Muscle layer of duodenum (tissue), 2 donors: ENCODE results near the gene ABL1.

Experiments
- H3K27ac ChIP-seq: one replicate; pipeline ENCODE4 v1.7.0; 2013; ENCODE audit warnings: mild to moderate bottlenecking, low read length
- H3K27me3 ChIP-seq: one replicate; pipeline ENCODE4 v1.7.0; 2013; ENCODE audit warnings: low read depth, mild to moderate bottlenecking, control low read depth, low read length
- H3K36me3 ChIP-seq, 2 donors: one replicate each; pipeline ENCODE4 v1.7.0; 2013; ENCODE audit warnings: low read length in 2 of 2, control low read depth in 1 of 2, mild to moderate bottlenecking in 1 of 2; ENCODE audit not compliant: insufficient read depth in 2 of 2, control insufficient read depth in 1 of 2
- H3K4me1 ChIP-seq, 2 donors: one replicate each; pipeline ENCODE4 v1.7.0; 2013; ENCODE audit warnings: low read length in 2 of 2, mild to moderate bottlenecking in 2 of 2, control low read depth in 1 of 2, moderate library complexity in 1 of 2; ENCODE audit not compliant: insufficient read depth in 2 of 2, control insufficient read depth in 1 of 2
- H3K4me3 ChIP-seq, 2 donors: one replicate each; pipeline ENCODE4 v1.7.0; 2013; ENCODE audit warnings: low read length in 2 of 2, low read depth in 1 of 2, mild to moderate bottlenecking in 1 of 2
- H3K9me3 ChIP-seq, 2 donors: one replicate each; pipeline ENCODE4 v1.7.0; 2013; ENCODE audit warnings: low read length in 2 of 2, control low read depth in 1 of 2, mild to moderate bottlenecking in 1 of 2; ENCODE audit not compliant: control insufficient read depth in 1 of 2
- donor health status: healthy.

The ABL1 gene

DNA sequence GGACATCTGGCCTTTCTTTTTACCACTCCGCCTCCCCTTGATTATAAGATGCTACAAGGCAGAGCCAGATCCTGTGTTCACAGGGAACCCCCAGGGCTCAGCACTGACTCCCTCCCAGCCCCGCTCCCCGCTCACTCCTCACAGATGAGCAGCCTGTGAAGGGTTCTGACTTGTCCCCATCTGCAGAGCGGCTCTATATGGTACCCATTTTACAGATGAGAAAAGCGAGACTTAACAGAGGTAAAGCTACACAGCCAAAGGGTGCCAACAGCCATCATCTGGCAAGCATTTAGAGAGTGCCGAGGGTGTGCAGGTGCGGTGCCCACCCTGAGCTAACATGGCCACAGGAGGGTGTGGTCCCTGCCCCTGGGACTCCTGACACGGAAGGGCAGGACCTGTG, 85.2 kb downstream of the ABL1 start:
- Histone ChIP-seq H3K27ac (no peak overlapping the region), H3K27me3 (no peaks in the 10 kb centered on the region)

DNA sequence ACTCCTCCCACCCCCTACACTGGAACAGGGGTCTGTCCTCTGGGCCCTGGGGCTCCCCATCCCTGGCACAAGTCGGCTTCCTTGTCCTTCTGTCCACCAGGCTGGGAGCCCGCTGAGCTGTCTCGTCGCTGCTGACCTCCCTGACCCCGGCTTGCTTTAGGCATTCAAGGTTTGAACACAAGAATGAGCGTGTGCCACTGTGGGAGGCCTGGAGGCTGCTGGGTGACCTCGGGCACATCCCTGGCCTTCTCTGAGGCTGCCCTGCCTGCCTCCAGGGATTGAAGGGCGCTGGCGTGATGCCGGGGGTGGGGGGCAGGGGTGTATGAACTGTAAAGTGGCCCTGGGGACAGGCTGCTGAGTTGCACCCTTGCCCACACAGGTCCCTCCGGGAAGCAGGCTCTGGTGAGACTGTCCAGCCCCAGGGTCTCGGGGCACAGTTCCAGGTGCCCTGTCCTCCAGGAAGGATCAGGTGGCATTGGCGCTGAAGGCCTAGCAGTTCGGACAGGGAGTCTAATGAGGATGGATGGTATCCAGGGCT, 85.8 kb downstream of the ABL1 start:
- Histone ChIP-seq H3K4me3 (no peak overlapping the region), H3K27me3 (no peaks in the 10 kb centered on the region), H3K4me1 (no peaks in the 10 kb centered on the region), H3K9me3 (no peaks in the 10 kb centered on the region), H3K36me3 (no peaks in the 10 kb centered on the region), H3K27ac (no peak overlapping the region)

More for the DNA sequence above, 85.2 kb downstream of the ABL1 start:
- Histone ChIP-seq H3K36me3 (no peaks in the 10 kb centered on the region), H3K9me3 (no peaks in the 10 kb centered on the region), H3K4me1 (no peaks in the 10 kb centered on the region), H3K4me3 (no peak overlapping the region)

DNA sequence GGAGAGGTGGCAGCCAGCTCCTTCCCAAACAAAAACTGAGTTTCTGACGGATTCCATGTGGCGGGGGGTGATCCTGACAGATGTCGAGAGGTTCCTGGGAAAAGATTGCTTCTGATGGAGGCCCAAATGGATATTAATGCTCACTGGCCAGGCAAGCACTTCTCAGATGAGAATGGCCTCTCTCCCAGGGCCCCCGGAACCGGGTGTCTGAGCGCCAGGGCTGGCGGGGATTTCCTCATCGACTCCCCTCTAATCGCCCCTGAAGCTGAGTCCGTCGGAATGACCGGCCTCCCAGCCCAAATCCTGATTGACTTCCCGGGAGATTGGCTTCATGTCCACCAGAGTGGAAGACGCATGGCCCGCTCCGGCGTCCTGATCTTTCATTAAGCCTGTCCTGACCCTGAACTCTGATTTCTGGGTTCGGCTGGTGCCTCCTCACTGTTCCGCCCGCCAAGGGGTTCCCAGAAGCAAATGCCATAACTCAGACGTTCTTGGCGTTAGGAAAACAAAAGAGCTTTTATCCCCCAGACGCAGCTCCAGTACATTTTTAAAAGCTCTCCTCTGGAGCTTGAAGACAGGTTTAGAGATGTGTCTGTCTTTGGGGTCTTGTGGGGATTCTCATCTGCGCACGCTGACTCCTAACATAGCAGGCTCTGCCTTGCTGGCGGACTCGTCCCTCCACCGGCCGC, 86.4 kb downstream of the ABL1 start:
- Histone ChIP-seq H3K4me3 (no peak overlapping the region), H3K36me3 (no peaks in the 10 kb centered on the region), H3K4me1 (no peaks in the 10 kb centered on the region), H3K9me3 (no peaks in the 10 kb centered on the region), H3K27me3 (no peaks in the 10 kb centered on the region), H3K27ac (no peak overlapping the region)

DNA sequence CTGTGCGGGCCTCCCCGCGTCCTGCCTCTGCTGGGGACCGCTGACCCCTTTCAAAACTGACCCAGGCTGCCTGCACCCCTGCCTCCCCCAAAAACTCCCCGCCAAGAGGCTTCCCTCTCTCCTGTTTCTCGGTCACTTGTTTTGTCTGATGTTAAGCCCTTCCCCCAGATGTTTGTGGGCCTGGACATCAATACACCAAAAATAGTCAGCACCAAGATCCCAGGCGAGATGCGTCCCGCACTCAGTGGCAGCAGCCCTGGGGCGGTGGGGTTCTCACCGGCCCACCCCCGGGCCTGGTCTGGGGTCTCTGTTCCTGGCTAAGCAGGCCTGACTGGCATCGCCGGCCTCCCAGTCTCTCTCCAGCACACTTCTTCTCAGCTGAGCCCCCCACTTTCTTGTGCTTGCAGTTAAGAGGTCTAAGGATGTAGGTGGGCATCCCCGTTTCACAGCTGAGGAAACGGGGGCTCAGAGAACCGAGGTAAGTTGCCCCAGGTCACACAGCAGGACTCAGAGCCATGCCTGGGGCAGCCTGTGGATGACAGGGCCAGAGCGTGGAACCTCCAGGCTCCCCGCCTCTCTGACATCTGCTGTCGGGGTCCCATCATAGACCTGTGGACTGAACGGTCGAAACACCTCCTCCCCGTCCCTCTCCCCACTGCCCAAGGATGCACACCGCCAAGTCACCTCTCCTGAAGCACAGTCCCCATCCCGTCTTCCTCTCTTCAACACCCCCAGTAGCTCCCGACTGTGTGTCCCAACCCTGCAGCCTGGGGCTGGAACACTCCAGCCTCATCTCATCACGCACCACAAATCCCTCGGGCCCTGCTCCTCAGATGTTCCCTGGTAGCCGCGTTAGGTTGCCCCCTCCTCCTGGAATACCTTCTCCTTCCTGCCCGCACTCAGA, 87.2 kb downstream of the ABL1 start:
- no peak overlapping the region for H3K4me3 ChIP-seq
- no peak overlapping the region for H3K27ac ChIP-seq
- no peaks in the 10 kb centered on the region for H3K4me1 ChIP-seq
- no peaks in the 10 kb centered on the region for H3K9me3 ChIP-seq
- no peaks in the 10 kb centered on the region for H3K36me3 ChIP-seq
- H3K27me3 ChIP-seq: no peaks in the 10 kb centered on the region

DNA sequence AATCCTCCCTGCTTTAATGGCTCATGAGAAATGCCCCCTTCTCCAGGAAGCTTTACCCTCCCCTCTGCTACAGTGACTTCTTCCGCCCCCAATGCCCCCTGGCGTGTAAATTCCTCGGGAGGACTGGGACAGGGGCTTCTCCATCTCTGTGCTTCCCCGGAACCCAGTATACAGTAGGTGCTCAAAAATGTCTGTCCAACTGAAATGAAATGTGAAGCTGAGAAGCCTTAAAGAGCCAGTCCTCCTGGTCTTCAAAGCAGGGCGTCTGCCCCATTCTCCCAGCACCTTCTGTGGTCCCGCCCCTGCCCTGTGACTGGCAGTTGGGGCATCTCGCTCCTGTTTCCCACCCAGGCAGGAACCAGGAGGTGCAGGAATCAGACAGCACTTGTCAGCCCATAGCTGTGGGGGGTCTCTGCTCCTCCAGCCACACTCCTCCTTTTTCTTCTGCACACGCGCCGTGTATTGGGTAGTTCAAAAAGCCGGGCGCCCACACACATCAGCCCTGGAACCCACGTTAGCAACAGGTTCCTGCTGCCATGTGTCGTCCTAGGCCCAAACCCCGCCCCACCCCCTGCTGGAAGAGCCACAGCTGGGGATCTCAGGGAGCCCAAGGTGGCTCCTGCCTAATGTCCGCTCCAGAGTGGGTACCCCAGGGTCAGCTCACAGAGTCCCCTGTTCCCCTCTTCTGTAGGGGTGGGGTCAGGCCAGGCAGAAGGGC, 88.0 kb downstream of the ABL1 start:
- Histone ChIP-seq H3K9me3 (no peaks in the 10 kb centered on the region), H3K4me1 (no peaks in the 10 kb centered on the region), H3K36me3 (no peaks in the 10 kb centered on the region), H3K27me3 (no peaks in the 10 kb centered on the region), H3K4me3 (no peak overlapping the region), H3K27ac (no peak overlapping the region)

DNA sequence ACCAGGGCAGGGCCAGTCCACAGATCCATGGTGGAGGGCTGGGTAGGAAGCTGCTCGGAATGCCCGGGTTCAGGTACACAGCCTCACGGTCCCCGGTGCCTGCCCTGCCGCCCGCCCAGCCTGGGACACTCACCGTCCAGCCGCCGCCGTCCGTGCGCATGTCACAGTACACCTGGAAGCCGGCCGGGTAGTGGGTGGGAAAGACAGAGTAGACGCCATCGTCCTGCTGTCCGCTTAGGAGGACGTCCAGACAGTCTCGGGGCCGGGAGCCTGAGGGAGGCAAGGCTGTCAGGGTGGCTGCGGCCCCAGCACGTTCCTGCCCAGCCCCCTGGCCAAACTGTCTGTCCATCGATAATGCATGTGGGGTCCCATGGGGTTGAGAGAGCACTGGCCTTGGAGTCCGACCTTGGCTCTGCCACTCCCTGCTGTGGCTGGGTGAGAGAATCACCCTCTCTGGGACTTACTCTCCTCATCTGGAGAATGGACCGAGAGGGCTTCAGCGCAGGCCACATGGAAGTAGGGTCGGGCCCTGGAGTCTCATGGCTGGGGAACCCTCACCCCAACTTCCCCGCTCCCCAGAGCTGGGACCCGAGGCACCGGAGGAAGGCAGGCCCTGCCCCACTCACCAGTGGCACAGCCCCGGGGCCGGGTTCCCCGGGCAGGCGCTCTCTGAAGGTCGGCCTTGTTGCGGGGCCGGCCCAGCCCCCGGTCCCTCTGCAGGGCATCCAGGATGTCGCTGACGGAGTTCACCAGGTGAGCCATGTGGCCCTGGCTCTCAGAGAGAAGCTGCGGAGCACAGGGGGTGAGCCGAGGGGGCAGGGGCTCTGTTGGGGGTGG, 88.8 kb downstream of the ABL1 start:
- H3K27me3 ChIP-seq: no peaks in the 10 kb centered on the region
- H3K36me3 ChIP-seq: no peaks in the 10 kb centered on the region
- no peaks in the 10 kb centered on the region for H3K9me3 ChIP-seq
- H3K4me3 ChIP-seq: no peak overlapping the region
- H3K27ac ChIP-seq: no peak overlapping the region
- peaks cover 0 to 7% of the 10 kb centered on the region in 2 donors for H3K4me1 ChIP-seq

DNA sequence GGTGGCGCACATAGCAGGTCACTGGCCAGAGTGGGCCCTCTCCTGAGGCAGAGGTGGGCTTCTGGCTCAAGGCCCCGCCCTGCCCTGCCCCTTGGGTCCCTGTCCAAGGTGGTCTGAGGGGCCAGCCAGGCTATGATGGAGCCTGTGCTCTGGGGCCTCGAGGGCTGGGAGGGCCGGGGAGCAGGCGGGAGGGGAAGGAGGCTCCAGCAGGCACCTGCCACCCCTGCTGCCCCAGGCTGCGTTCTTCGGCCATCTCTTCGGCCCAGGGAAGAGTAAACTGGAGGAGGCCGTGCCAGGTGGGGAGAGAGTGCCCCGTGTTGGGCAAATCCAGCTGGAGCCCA, 89.4 kb downstream of the ABL1 start:
- no peak overlapping the region for H3K27ac ChIP-seq
- H3K27me3 ChIP-seq: no peaks in the 10 kb centered on the region
- no peaks in the 10 kb centered on the region for H3K36me3 ChIP-seq
- peaks cover 0 to 11% of the 10 kb centered on the region in 2 donors for H3K4me1 ChIP-seq
- H3K4me3 ChIP-seq: no peak overlapping the region
- no peaks in the 10 kb centered on the region for H3K9me3 ChIP-seq

DNA sequence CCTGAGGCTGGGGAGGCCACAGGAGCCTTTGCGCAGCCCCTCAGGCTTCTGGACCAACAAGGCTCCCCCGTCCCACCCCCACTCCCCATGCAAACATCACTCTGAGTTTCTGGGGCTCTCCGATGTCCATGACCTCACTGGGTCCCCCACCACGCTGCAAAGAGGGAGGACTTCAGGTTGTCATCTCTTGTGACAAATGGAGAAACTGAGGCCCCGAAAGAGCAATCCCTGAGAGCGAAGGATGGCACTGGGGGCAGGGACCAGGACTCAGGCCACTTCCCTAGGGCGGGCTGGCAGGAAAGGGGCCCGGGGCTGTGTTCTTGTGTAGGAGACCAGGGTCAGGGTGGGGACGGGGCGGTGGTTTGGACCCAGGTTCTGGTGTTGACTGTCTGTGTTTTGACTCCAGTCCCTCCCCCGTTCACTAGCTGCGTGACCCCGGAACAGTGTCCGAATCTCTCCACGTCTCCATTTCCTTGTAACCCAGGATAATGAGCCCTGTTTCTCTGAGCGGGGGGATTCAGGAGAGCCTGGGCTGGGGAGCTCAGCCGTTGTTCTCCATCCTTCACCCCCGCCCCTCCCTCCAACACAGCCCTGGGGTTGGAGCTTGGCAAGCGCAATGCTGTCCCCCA, 90.1 kb downstream of the ABL1 start:
- no peaks in the 10 kb centered on the region for H3K36me3 ChIP-seq
- no peaks in the 10 kb centered on the region for H3K9me3 ChIP-seq
- H3K4me3 ChIP-seq: no peak overlapping the region
- H3K27me3 ChIP-seq: no peaks in the 10 kb centered on the region
- peaks cover 0 to 11% of the 10 kb centered on the region in 2 donors for H3K4me1 ChIP-seq
- H3K27ac ChIP-seq: no peak overlapping the region

DNA sequence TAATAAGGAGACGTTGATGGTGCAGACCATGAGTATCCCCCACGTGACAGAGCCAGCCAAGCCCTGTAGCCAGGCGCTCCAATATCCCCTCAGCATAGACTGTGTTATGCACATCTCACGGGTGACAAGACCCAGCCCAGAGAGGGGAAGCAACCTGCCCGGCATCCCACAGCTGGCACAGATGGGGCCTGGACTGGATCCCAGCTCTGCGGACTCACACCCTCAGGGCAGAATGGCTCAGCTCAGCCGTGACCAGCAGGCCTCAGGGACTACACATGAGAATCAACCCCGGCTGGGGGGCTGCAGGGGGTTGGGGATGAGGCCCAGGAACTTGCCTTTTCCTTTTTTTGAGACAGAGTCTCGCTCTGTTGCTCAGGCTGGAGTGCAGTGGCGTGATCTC, 92.3 kb downstream of the ABL1 start:
- H3K9me3 ChIP-seq: no peaks in the 10 kb centered on the region
- H3K36me3 ChIP-seq: no peaks in the 10 kb centered on the region
- H3K4me1 ChIP-seq: peaks cover 0 to 11% of the 10 kb centered on the region in 2 donors
- H3K4me3 ChIP-seq: no peak overlapping the region
- no peak overlapping the region for H3K27ac ChIP-seq
- H3K27me3 ChIP-seq: no peaks in the 10 kb centered on the region

DNA sequence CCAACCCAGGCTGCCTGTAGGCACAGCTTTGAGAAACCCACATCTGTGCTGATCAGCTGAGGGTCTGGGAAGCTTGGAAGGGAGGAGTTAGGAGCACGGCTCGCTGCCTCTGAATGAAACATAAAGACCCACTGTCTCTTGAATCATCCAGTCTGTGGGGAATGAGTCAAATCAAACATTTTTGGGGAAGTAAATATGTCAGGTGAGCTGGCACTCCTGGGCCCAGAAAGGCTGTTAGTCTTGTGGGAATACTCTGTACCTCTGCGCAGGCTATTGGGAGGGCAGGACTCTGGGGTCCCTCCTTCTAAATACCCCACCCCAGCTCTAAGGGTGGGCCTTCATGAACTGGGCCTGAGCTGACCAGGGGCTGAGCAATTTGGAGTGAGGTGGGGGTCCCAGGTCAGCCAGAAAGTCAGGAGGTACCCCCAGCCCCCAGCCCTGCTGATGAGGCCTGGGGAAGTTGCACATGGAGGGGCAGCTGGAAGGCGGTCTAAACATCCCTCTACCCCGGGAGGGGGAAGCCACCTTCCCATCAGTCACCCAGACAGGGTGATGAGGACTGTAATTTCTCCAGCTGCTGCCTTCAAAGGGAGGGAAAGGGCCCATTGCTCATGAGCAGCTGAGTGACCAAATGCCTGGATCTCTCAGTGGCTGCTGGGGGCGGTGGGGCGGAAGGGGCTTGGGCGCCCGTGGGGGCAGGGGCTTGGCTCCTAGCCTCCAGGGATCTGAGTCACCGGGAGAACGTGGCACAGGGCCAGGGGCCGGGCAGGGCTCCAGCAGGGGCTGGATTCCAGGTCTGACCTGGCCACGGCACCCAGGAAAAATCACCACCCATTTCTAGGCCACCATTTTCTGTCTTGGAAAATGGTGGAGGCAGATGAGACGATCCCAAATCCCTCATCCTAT, 93.2 kb downstream of the ABL1 start:
- Histone ChIP-seq H3K27me3 (no peaks in the 10 kb centered on the region), H3K4me1 (peaks cover 0 to 19% of the 10 kb centered on the region in 2 donors), H3K36me3 (no peaks in the 10 kb centered on the region), H3K4me3 (no peak overlapping the region), H3K27ac (no peak overlapping the region), H3K9me3 (no peaks in the 10 kb centered on the region)
